Transverse colon (tissue), 4 donors: ENCODE data around the gene RBM42. TPM values are rescaled to one million over a fixed set of nuclear protein-coding genes. Genes with fewer than 3 reads are reported as not detected.

Source experiments
- DNase-seq: peaks from one replicate; pipeline ENCODE4 v3.0.0-alpha.2; 2019
- H3K27ac ChIP-seq, 4 donors: fragments of 200-600 bp; sonication (generic); 2 replicates each; pipeline ENCODE4 v1.5.1; 2016 to 2018; ENCODE audit warnings: inconsistent platforms in 4 of 4
- H3K27me3 ChIP-seq: fragments of 200-600 bp; sonication (generic); 2 replicates; pipeline ENCODE4 v1.5.1; 2017; ENCODE audit warnings: inconsistent platforms
- H3K36me3 ChIP-seq, 4 donors: fragments of 200-600 bp; sonication (generic); 2 replicates each; pipeline ENCODE4 v1.5.1; 2017 to 2019; ENCODE audit warnings: inconsistent platforms in 4 of 4
- H3K4me1 ChIP-seq, 4 donors: fragments of 200-600 bp; sonication (generic); 2 replicates each; pipeline ENCODE4 v1.5.1; 2017 to 2020; ENCODE audit warnings: inconsistent platforms in 4 of 4
- H3K4me3 ChIP-seq, 4 donors: fragments of 200-600 bp; sonication (generic); 1 replicate in 1 of 4; 2 replicates in 3 of 4; pipeline versions ENCODE4 v1.5.1 to v1.6.1; 2017 to 2019; ENCODE audit warnings: inconsistent platforms in 4 of 4
- H3K9me3 ChIP-seq, 2 donors: fragments of 200-600 bp; sonication (generic); 2 replicates each; pipeline ENCODE4 v1.5.1; 2017 to 2019; ENCODE audit warnings: inconsistent platforms in 2 of 2
- EP300 ChIP-seq: sonication (generic); formaldehyde crosslinking; IDR thresholded peaks from one replicate; pipeline ENCODE4 v1.6.1; 2017; ENCODE audit warnings: antibody characterized with exemption, low read depth
- POLR2A ChIP-seq: fragments of 450-650 bp; IDR thresholded peaks from one replicate; pipeline ENCODE4 v1.6.1; 2016; ENCODE audit warnings: antibody characterized with exemption, mild to moderate bottlenecking, moderate library complexity
- POLR2AphosphoS5 ChIP-seq, 3 donors: sonication (generic); formaldehyde crosslinking; IDR thresholded peaks; one replicate each; pipeline ENCODE4 v1.6.1; 2016; ENCODE audit warnings: antibody characterized with exemption in 3 of 3
- WGBS, 2 donors: methylation state at CpG; one replicate each; pipeline ENCODE4 v1.1.5; 2018; ENCODE audit warnings: low coverage in 1 of 2; 5-methylcytosine and 5-hydroxymethylcytosine counted together
- in situ Hi-C, 4 donors: fragments of 200-750 bp; cut with MboI; loops; one replicate each; pipeline versions ENCODE4 v1.15.0 to v1.15.1; 2017; ENCODE audit warnings: low sequenced_read_pairs in 3 of 4, low pct_ligation_motif_present in 1 of 4, low pct_unique_long_range_greater_than_20kb in 1 of 4
- intact Hi-C: fragments of 100-400 bp; cut with DNase I; formaldehyde crosslinking; loops from one replicate; pipeline ENCODE4 v1.15.1; 2023; ENCODE audit warnings: low total_unique reads
- total RNA-seq, 4 donors: library from RNA; depleted of rRNA; stranded (reverse); fragments of >200 nt; gene quantifications; one replicate each; pipeline ENCODE4 v1.1.0, GENCODE V29; 2016
- TF ChIP-seq, protein P1 (sequence below), 5 experiments: fragments of 200-600 bp in 3 of 5; fragments of 450-650 bp in 2 of 5; sonication (generic) in 3 of 5; IDR thresholded peaks; 1 replicate in 2 of 5; 2 replicates in 3 of 5; pipeline ENCODE4 v1.5.1; 2016 to 2017; ENCODE audit warnings: antibody characterized with exemption in 5 of 5, inconsistent platforms in 3 of 5, mild to moderate bottlenecking in 2 of 5, moderate library complexity in 1 of 5

Gene RBM42
- total RNA-seq, 4 donors from 2014 or later: 53.1 to 107 (median 62.5) TPM

DNA sequence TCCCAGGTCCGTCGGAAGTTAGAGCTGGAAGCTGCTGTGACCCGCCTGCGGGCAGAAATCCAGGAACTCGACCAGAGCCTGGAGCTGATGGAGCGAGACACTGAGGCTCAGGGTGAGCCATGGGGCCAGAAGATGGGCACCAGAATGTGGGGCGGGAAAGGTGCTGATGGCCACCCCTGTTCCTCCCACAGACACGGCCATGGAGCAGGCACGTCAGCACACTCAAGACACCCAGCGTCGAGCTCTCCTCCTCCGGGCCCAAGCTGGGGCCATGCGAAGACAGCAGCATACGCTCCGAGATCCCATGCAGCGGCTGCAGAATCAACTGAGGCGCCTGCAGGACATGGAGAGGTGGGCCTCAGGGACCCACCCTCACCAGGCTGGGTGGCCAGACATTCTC, 13.8 kb upstream of the RBM42 start:
- 95% methylated on average over 17 of the region's 17 CpGs; no CpG with 5 or more reads in 1 of the 2 donors for WGBS, 2 donors
- H3K36me3 ChIP-seq: no peaks in the 10 kb centered on the region
- H3K4me3 ChIP-seq: no peak overlapping the region

DNA sequence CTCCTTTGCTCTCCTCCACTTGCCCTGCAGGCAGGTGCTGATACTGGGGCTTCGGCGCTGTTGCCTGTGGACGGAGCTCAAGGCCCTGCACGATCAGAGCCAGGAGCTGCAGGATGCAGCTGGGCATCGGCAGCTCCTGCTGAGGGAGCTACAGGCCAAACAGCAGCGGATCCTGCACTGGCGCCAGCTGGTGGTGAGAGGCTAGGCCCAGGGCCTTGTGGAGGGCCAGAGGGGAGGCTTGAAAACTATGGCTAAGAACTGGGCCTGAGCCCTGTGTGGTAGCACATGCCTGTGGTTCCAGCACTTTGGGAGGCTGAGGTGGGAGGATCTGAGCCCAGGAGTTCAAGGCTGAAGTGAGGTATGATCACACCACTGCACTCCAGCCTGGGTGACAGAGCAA, 10.0 kb upstream of the RBM42 start:
- Histone ChIP-seq H3K27me3 (no peaks in the 10 kb centered on the region), H3K9me3 (no peaks in the 10 kb centered on the region), H3K36me3 (no peaks in the 10 kb centered on the region), H3K4me1 (no peaks in the 10 kb centered on the region), H3K27ac (no peak overlapping the region), H3K4me3 (no peak overlapping the region)
- no peak for DNase-seq
- no peak for TF ChIP-seq POLR2AphosphoS5 (IDR thresholded peaks at IDR 0.05)
- TF ChIP-seq, protein P1, sequence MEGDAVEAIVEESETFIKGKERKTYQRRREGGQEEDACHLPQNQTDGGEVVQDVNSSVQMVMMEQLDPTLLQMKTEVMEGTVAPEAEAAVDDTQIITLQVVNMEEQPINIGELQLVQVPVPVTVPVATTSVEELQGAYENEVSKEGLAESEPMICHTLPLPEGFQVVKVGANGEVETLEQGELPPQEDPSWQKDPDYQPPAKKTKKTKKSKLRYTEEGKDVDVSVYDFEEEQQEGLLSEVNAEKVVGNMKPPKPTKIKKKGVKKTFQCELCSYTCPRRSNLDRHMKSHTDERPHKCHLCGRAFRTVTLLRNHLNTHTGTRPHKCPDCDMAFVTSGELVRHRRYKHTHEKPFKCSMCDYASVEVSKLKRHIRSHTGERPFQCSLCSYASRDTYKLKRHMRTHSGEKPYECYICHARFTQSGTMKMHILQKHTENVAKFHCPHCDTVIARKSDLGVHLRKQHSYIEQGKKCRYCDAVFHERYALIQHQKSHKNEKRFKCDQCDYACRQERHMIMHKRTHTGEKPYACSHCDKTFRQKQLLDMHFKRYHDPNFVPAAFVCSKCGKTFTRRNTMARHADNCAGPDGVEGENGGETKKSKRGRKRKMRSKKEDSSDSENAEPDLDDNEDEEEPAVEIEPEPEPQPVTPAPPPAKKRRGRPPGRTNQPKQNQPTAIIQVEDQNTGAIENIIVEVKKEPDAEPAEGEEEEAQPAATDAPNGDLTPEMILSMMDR (IDR thresholded peaks at IDR 0.05): no peak
- TF ChIP-seq POLR2A: no peak
- TF ChIP-seq EP300: no peak
- in situ Hi-C loops: no loop called here
- intact Hi-C loops: no loop called here
- WGBS, 2 donors: 92% methylated on average over 7 of the region's 7 CpGs; no CpG with 5 or more reads in 1 of the 2 donors

More for the DNA sequence above, 13.8 kb upstream of the RBM42 start:
- peaks cover 3 to 13% (median 11%) of the 10 kb centered on the region in 4 donors for H3K4me1 ChIP-seq
- TF ChIP-seq, protein P1 (IDR thresholded peaks at IDR 0.05): no peak
- TF ChIP-seq POLR2A: no peak
- no peak for TF ChIP-seq POLR2AphosphoS5 (IDR thresholded peaks at IDR 0.05)
- TF ChIP-seq EP300: no peak
- DNase-seq: no peak
- no peak overlapping the region for H3K27ac ChIP-seq
- in situ Hi-C loops: no loop called here
- intact Hi-C loops: no loop called here
- H3K27me3 ChIP-seq: no peaks in the 10 kb centered on the region
- no peaks in the 10 kb centered on the region for H3K9me3 ChIP-seq

DNA sequence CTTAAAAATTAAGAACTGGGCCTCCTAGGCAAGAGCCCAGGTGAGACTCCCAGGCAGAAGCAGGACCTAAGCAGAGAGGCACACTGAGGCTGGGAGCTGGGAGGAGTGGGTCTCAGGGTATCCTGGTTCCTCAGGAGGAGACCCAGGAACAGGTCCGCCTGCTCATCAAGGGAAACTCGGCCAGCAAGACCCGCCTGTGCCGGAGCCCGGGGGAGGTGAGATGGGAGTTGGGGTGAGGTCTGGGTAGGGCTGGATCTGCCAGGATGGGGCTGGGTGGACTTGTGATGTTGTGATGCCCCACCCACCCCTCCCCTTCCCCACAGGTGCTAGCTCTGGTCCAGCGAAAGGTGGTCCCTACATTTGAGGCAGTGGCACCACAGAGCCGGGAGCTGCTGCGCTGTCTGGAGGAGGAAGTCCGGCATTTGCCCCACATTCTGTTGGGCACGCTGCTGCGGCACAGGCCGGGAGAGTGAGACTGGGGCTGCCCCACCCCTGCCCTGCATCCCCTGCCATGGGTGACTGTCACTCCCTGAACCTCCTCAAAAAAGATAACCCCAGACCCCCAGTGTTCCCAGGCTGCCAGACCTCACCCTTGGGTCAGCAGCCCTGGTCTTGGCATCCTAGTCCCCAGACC, 9.4 kb upstream of the RBM42 start:
- H3K4me3 ChIP-seq: no peak overlapping the region
- in situ Hi-C loops (no loop called here), intact Hi-C loops (no loop called here)
- no peak overlapping the region for H3K27ac ChIP-seq
- no peaks in the 10 kb centered on the region for H3K4me1 ChIP-seq
- no peaks in the 10 kb centered on the region for H3K27me3 ChIP-seq
- no peak for DNase-seq
- TF ChIP-seq POLR2A (no peak), POLR2AphosphoS5 (IDR thresholded peaks at IDR 0.05) (no peak), EP300 (no peak)
- TF ChIP-seq, protein P1 (IDR thresholded peaks at IDR 0.05): no peak
- WGBS, 2 donors: 98% methylated on average over 11 of the region's 12 CpGs; no CpG with 5 or more reads in 1 of the 2 donors
- H3K9me3 ChIP-seq: no peaks in the 10 kb centered on the region
- H3K36me3 ChIP-seq: no peaks in the 10 kb centered on the region

DNA sequence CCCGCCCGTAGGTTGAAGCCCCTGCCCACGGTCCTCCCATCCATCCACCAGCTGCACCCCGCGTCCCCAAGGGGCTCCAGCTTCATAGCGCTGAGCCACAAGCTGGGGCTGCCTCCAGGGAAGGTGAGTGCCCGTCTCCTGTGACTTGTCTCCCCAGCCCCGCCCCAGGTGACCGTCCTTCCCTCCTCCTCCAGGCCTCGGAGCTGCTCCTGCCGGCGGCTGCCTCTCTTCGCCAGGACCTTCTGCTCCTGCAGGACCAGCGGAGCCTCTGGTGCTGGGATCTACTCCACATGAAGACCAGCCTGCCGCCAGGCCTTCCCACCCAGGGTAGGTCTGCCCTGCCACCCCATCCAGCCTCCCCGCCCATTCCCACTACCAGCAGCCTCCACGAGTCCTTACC, 8.8 kb upstream of the RBM42 start:
- intact Hi-C loops (no loop called here), in situ Hi-C loops (no loop called here)
- TF ChIP-seq EP300 (no peak), POLR2A (no peak), POLR2AphosphoS5 (IDR thresholded peaks at IDR 0.05) (no peak)
- TF ChIP-seq, protein P1 (IDR thresholded peaks at IDR 0.05): no peak
- Histone ChIP-seq H3K36me3 (no peaks in the 10 kb centered on the region), H3K27me3 (no peaks in the 10 kb centered on the region), H3K27ac (no peak overlapping the region), H3K9me3 (no peaks in the 10 kb centered on the region), H3K4me3 (no peak overlapping the region), H3K4me1 (no peaks in the 10 kb centered on the region)
- WGBS, 2 donors: 92% methylated on average over 17 of the region's 17 CpGs; no CpG with 5 or more reads in 1 of the 2 donors
- no peak for DNase-seq
